Astrocyte of the hippocampus (primary cell): ENCODE results near the gene LRRC1.
A peak's percentile ranks its signal among the peaks of the same experiment; 100 is the strongest.

Experiments used
- DNase-seq: peaks from one replicate; pipeline ENCODE4 v3.0.0; 2011; ENCODE audit warnings: low read depth, low spot score

The LRRC1 gene

DNA sequence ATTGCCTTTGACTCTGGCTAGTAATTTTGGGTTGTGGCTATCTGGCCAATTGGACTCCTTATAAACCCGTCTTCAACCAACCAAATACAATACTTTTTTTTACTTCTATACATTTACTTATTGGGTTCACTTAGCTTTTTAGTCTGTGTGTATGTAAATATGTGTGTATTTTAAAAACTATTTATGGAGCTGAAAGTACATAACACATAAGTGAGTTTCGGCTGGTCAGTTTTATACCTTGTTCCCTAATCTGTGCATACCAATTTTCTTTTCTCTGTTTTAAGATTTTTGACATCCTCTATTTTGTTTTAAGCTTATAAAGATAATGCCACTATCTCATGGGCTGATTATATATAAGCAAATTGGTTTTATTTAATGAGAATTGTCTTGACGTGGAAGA, 129.5 kb downstream of the LRRC1 start:
- no peak for DNase-seq

- DNase-seq: no peak
Measured at GRCh38 chr6:53924821-53925422, 130.1 kb downstream of the LRRC1 start.

DNA sequence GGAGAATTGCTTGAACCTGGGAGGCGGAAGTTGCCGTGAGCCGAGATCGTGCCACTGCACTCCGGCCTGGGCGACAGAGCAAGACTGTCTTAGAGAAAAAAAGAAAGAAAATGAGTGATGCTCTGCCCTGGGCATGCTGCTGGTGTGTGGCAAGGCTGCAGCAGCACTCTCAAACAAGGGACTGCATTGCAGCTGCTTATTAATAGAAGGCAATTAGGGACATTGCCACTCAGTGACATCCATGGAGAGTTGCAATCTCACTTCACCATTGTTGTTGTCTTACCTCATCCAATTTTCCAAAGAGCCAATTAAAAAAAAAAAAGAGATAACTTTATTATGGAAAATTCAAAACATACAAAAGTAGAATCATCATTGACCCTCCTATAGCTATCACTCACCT, 131.1 kb downstream of the LRRC1 start:
- DNase-seq: no peak

GRCh38 chr6:53926505-53926904, 131.7 kb downstream of the LRRC1 start:
- DNase-seq: peak; percentile 70

DNA sequence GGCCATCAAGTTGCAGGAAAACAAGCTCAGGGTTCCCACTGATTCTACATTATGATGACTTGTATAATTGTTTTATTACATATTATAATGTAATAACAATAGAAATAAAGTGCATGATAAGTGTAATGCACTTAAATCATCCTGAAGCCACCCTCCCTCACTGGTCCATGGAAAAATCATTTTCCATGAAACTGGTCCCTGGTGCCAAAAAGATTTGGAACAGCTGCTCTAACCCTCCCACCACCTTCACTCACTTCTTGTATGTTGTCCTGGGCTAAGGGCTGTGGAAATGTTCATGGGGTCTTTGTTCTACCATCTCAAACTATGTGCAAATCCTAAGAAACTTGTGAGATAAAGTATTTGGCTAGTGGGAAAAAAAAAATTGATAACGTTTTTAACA, 133.8 kb downstream of the LRRC1 start:
- DNase-seq: no peak

- DNase-seq: peak; percentile 57
Measured at GRCh38 chr6:53929041-53929820, 134.4 kb downstream of the LRRC1 start.

DNA sequence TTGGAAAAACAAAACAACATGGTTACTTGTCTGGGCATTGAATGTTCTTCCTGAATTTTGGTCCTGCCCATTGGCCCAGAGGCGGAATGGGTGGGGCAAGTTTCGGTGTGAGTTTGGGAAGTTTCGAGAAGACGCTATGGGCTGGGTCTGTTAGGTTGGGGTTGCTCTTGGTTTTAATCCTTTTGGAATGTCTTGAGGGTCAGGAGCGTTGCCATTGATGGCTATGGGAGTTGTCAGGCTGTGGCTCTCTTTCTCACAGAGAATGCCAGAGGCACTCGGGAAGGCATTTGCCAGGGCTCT, 135.0 kb downstream of the LRRC1 start:
- DNase-seq: no peak

GRCh38 chr6:53930330-53930729, 135.5 kb downstream of the LRRC1 start:
- no peak for DNase-seq

DNA sequence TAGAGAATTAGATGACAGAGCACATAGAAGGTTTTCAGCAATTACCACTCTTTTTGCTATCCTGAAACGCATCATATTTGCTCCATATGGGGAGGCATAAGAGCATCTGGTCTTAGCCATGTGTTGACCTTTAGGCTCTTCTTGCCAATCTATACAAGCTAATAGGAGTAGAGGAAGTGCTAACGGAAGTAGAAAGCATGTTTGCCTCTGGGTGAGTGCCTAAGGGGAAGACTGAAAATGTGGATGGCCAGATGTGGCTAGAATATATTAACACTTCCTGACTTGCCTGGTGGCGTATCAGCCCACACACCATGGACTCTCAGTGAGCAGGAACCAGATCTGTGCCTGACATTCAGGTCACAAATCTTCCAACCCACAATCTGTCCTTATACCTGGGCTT, 136.3 kb downstream of the LRRC1 start:
- no peak for DNase-seq

DNA sequence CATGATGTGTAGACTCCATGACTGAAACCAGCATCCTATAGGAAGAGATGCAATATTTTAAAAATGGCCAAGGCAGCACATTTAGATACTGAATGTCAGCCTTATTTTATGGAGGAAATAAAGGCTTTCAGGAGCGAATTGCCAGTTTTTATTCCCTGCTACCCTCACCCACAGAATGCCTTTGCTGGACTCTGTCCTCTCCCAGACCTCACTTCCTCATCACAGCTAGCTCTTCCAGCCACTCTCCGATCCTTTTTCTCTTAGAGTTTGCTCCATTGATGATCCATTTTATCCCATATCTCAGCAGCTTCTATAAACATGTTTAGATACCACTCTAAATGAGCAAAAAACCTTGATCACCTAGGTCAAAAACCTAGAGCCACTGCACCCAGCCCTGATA, 137.7 kb downstream of the LRRC1 start:
- DNase-seq: no peak

DNA sequence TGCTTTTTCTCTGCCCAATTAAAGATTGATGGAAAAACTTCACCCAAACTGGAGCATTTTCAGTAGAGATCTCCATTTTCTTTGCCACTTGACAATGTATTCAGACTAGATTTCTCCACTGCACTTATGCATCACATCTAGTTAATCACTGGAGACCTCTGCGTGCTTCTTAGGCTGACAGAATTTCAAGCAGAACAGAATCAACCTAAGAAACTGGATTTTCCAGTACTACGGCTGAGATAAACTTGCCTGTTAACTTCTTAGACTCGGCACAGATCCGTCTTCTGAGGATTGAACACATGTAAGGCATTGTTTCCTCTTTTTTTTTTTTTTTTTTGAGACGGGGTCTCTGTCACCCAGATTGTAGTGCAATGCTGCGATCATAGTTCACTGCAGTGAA, 139.2 kb downstream of the LRRC1 start:
- DNase-seq: no peak

DNA sequence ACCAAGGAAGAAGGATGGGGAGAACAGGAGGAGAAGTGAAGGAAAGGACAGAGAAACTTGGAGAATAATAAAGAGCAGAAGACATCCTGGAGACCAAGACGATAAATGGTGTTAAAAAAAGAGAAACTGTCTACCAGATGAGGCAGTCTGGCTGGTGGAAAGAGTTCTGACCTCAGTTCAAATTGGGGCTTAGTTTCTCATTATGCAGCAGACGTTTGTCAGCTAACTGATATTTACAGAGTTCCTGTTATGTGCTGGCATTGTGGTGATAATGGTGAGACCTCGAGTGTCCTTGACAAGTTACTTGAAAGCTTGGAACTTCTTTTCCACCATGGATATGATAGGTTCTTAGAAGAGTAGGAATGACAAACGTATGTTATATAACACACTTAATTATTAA, 142.7 kb downstream of the LRRC1 start:
- DNase-seq: no peak

DNA sequence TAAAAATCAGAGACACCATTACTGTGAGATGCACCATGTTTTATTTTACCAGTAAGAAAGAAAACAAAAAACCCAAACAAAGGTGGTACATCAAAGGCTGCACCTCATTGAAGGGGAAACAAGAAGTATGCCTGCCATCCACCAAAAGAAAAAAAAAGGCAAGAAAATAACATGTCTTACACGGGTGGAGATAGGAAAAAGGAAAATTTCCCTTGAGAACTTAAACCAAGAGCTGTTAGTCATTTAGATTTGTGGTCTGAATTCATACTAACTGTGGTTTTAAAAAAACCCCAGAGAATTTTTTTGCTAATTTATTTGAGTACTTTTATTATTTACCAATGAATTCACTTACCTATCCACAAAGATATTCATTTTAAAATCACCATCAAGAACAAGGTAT, 144.0 kb downstream of the LRRC1 start:
- peak; percentile 72 for DNase-seq

DNA sequence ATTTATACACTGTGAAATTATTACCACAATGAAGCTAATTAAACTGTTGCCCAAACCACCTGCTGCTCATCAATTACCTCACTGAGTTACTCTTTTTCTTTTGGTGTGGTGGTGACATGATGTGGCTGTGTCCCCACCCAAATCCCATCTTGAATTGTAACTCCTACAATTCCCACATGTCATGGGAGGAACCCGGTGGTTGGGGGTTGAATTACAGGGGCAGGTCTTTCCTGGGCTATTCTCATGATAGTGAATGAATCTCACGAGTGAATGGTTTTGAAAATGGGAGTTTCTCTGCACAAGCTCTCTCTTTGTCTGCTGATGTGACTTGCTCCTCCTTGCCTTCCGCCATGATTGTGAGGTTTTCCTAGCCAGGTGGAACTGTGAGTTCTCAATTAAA, 145.0 kb downstream of the LRRC1 start:
- DNase-seq: no peak

DNA sequence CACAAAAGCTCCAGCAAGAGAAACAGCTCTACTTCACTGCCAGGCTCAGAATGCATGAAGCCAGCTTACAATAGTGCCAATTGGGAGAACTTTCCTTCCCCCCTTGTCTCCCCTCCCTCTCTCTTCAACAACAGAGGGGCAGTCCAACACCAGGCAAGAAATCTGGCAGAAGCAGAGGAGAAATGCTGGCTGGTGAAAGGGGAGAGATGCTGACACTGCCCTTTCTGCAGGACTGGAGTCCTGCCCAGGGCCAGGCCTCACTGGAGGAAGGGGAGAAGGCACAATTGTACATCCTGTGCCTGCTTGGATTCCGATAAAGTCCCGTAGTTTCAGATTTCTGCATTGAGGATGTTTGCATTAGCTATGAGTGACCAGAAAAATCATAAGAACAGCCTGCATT, 148.6 kb downstream of the LRRC1 start:
- peak; percentile 27 for DNase-seq

DNA sequence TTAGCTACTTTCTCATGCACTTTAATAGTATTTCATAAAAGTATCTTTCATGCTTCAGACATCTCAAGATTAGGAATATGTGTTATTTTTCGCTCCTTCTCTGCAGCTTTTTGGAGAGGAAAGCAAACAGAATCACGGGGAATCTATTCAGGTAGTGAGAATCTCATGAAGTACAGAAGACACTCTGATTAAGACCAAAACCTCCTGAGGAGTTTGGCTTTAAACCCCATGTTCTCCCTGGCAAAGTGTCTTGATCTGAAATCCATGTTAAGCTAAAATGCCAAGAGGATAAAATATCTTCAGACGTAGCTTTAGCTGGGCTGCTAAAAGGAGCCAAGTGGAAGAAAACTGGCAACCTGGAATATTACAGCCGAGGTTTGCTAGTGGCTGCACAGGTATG, 149.3 kb downstream of the LRRC1 start:
- DNase-seq: no peak

GRCh38 chr6:53944543-53944942, 149.7 kb downstream of the LRRC1 start:
- no peak for DNase-seq

DNA sequence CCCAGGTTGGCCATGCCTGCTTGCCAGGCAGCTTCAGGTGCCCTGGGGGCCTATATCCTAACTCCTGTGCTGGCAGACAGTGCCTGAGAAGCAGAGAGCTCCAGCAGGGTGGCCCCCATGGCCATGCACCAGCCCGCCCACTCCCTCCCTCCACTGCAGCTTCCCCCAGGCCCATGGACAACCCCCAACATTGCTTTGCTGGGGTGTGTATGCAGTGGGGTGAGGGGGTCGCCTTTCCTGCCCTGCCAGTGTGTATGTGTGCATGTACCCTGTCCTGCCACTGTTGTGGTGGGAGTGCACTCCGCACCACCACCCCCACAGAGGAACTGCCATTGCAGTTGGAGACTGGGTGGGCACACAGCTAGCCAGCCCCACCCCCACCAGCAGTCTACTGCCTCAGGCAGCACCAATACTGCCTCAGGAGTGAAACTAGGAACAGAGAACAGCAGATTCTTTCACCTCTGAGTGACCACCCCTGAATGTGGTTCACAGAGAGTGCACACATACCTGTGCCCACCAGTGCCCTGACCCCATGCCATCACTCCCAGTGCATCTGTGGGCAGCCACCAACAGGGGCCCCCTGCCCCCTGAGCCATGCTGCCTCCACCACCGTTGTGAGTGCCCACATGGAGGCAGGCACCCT, 151.1 kb downstream of the LRRC1 start:
- DNase-seq: no peak

DNA sequence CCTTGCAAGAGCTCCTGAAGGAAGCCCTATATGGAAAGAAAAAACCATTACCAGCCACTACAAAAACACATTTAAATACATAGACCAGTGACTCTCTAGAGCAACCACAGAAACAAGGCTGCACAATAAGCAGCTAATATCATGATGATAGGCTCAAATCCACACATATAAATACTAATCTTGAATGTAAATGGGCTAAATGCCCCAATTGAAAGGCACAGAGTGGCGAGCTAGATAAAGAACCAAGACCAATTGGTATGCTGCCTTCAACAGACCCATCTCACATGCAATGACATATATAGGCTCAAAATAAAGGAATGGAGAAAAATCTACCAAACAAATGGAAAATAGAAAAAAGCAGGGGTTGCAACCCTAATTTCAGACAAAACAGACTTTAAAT, 153.0 kb downstream of the LRRC1 start:
- DNase-seq: no peak

DNA sequence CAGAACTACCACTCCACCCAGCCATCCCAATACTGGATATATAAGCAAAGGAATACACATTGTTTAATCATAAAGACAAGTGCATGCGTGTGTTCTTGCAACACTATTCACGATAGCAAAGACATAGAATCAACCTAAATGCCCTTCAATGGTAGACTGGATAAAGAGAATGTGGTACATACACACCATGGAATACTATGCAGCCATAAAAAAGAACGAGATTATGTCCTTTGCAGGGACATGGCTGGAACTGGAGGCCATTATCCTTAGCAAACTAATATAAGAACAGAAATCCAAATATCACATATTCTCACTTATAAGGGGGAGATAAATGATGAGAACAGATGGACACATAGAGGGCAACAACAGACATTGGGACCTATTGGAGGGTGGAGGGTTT, 156.6 kb downstream of the LRRC1 start:
- no peak for DNase-seq

GRCh38 chr6:53956068-53956711, 161.4 kb downstream of the LRRC1 start:
- DNase-seq: peak; percentile 89

GRCh38 chr6:53956804-53957203, 162.0 kb downstream of the LRRC1 start:
- no peak for DNase-seq

GRCh38 chr6:53959717-53960116, 164.9 kb downstream of the LRRC1 start:
- no peak for DNase-seq
